Measurements from ENCODE around the gene JARID2. TPM values are rescaled to one million over a fixed set of nuclear protein-coding genes. Genes with fewer than 3 reads are reported as not detected.

Gene JARID2
- total and polyA plus RNA-seq, 2 of the 4 experiments (the other 2 are of a cell fraction), result 9.6 to 12.9 TPM

GRCh38 chr6:15508931-15509330 lies 263.1 kb downstream of the JARID2 start:
- intact Hi-C loops (cut with micrococcal nuclease) (loop anchor here (5.0 kb wide), 1 partner anchor 113 kb away; no protein-coding TSS in a partner anchor), dilution Hi-C loops (cut with HindIII; ENCODE audit: low sequenced_read_pairs, unreplicated experiment) (no loop called here), in situ Hi-C loops (cut with MboI; ENCODE audit: low sequenced_read_pairs) (no loop called here)
- peaks cover 40% of the 10 kb centered on the region for H3K9me1 ChIP-seq (ENCODE audit: insufficient read depth, low read length)
- peaks cover 56% of the 10 kb centered on the region for H3K36me3 ChIP-seq (ENCODE audit: control insufficient read depth, insufficient read depth, low read length)
- no peak overlapping the region for H3K4ac ChIP-seq (ENCODE audit: low read depth, low read length)
- DNase-seq (peak; percentile 16), ATAC-seq (ENCODE audit: low read depth) (no peak)
- no peak overlapping the region for H3K27ac ChIP-seq (ENCODE audit: insufficient read depth, low read length)
- WGBS, 2 experiments (ENCODE audit: extremely low coverage in 2 of 2, insufficient read length in 1 of 2), result no CpG with 5 or more reads among the region's 15 CpGs
- no peak overlapping the region for H2BK15ac ChIP-seq (ENCODE audit: low read depth, low read length)
- H4K91ac ChIP-seq (ENCODE audit: insufficient read depth, low read depth, low read length), result no peak overlapping the region
- H3K18ac ChIP-seq (ENCODE audit: low read depth, low read length), result no peak overlapping the region
- H3K9me3 ChIP-seq (ENCODE audit: control insufficient read depth, insufficient read depth, low read length), result no peaks in the 10 kb centered on the region
- no peak overlapping the region for H4K5ac ChIP-seq (ENCODE audit: low read depth, low read length)
- H3K4me3 ChIP-seq (ENCODE audit: insufficient read depth, low read depth, low read length), result no peak overlapping the region
- H2AK5ac ChIP-seq (ENCODE audit: low read depth, low read length), result peak overlapping the region; percentile 33; the same call in 1 of the 2 replicates
- peak overlapping the region in 1 of 2 experiments; percentile 13; a peak in 1 of 4 replicates for H4K8ac ChIP-seq (ENCODE audit: low read depth in 2 of 2, low read length in 2 of 2)
- CTCF ChIA-PET, result no interaction called here
- peaks cover 27 to 79% of the 10 kb centered on the region in 2 experiments for H3K79me1 ChIP-seq (ENCODE audit: low read depth in 1 of 2, low read length in 2 of 2)
- TF ChIP-seq BHLHE40 (IDR thresholded peaks at IDR 0.05; ENCODE audit: low read depth, low read length) (peak; percentile 43), POLR2A (IDR thresholded peaks at IDR 0.05; ENCODE audit: low read depth, low read length) (no peak), MXI1 (IDR thresholded peaks at IDR 0.05; ENCODE audit: borderline replicate concordance, low read depth, low read length) (no peak), RCOR1 (IDR thresholded peaks at IDR 0.05; ENCODE audit: insufficient replicate concordance, low read length) (no peak)
- H2BK5ac ChIP-seq (ENCODE audit: low read depth, low read length, poor library complexity, severe bottlenecking), result no peak overlapping the region
- 0 out of 2 replicates have a peak overlapping the region, but pooled peaks have one; percentile 27 for H3K23ac ChIP-seq (ENCODE audit: low read depth, low read length)
- H2BK20ac ChIP-seq (ENCODE audit: low read depth, low read length), result peak overlapping the region; percentile 46; the same call in 1 of the 2 replicates
- no peak overlapping the region for H3K14ac ChIP-seq (replicated peaks; ENCODE audit: low read depth, low read length)
- no peak overlapping the region for H3K56ac ChIP-seq (ENCODE audit: extremely low read depth, insufficient read depth, low read length)
- H3K4me2 ChIP-seq (ENCODE audit: low read depth, low read length), result no peak overlapping the region
- no peak overlapping the region for H2AFZ ChIP-seq (replicated peaks; ENCODE audit: low read length, poor library complexity)
- H2AK9ac ChIP-seq (replicated peaks; ENCODE audit: low read depth, low read length, poor library complexity), result peak overlapping the region; percentile 50
- no TSS peak for BruUV-seq (replicated peaks)
- H2BK120ac ChIP-seq (ENCODE audit: low read depth, low read length), result no peak overlapping the region
- H3K9ac ChIP-seq (ENCODE audit: low read depth, low read length), result no peak overlapping the region
- peaks cover 67% of the 10 kb centered on the region for H4K20me1 ChIP-seq (ENCODE audit: insufficient read depth, low read length)
- peaks cover 28% of the 10 kb centered on the region for H3K4me1 ChIP-seq (ENCODE audit: control insufficient read depth, insufficient read depth, low read length)
- POLR2A ChIA-PET (ENCODE audit: unreplicated experiment), result no interaction called here
- H3K27me3 ChIP-seq (ENCODE audit: control insufficient read depth, insufficient read depth, low read length), result no peaks in the 10 kb centered on the region
